ENCODE results near the gene PYCR2. TPM values are rescaled to one million over a fixed set of nuclear protein-coding genes. Genes with fewer than 3 reads are reported as not detected.
A peak's percentile ranks its signal among the peaks of the same experiment; 100 is the strongest.
"Not testable (repeated sequence)": the region's sequence is repeated elsewhere in the genome, so short reads cannot be mapped to it uniquely, and the experiment has no call there.

Gene PYCR2
- total and polyA plus RNA-seq, 2 experiments from 2014 or later, result 45.1 to 75.9 TPM

- no peak overlapping the region for H3K4me3 ChIP-seq
- no peak for DNase-seq (ENCODE audit: low read depth in 1 of 2, low spot score in 1 of 2)
- TF ChIP-seq CTCF (IDR thresholded peaks at IDR 0.05; ENCODE audit: low read depth, low read length), result no peak
- no peak overlapping the region for H3K27ac ChIP-seq
- no peaks in the 10 kb centered on the region for H3K27me3 ChIP-seq
- H3K4me1 ChIP-seq (ENCODE audit: low read depth), result peaks cover 11% of the 10 kb centered on the region
- H3K36me3 ChIP-seq, result no peaks in the 10 kb centered on the region
- H3K9me3 ChIP-seq (ENCODE audit: low read depth), result no peaks in the 10 kb centered on the region
Observed at GRCh38 chr1:225936523-225936922, 12.5 kb upstream of the PYCR2 start.

GRCh38 chr1:225936086-225936485 is 12.0 kb upstream of the PYCR2 start:
- not testable (repeated sequence) for H3K4me3 ChIP-seq; H3K9me3 ChIP-seq (ENCODE audit: low read depth); H3K27me3 ChIP-seq; DNase-seq (ENCODE audit: low read depth in 1 of 2, low spot score in 1 of 2); H3K36me3 ChIP-seq; H3K27ac ChIP-seq; H3K4me1 ChIP-seq (ENCODE audit: low read depth)

DNA sequence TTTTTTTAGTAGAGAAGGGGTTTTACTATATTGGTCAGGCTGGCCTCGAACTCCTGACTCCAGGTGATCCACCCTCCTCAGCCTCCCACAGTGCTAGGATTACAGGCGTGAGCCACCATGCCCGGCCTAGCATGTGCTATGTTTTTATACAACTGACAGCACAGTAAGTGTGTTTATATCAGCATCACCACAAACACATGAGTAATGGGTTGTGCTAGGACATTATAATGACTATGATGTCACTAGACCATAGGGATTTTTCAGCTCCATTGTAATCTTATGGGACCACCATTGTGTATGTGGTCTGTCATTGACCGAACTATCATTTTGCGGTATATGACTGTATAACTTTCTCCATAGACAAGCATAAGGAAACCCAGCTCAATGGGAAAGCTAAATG is 10.7 kb upstream of the PYCR2 start:
- no peak overlapping the region for H3K4me3 ChIP-seq
- TF ChIP-seq CTCF (IDR thresholded peaks at IDR 0.05; ENCODE audit: low read depth, low read length), result no peak
- DNase-seq (ENCODE audit: low read depth in 1 of 2, low spot score in 1 of 2), result no peak
- no peaks in the 10 kb centered on the region for H3K4me1 ChIP-seq (ENCODE audit: low read depth)
- no peaks in the 10 kb centered on the region for H3K9me3 ChIP-seq (ENCODE audit: low read depth)
- H3K27me3 ChIP-seq, result no peaks in the 10 kb centered on the region
- no peak overlapping the region for H3K27ac ChIP-seq
- no peaks in the 10 kb centered on the region for H3K36me3 ChIP-seq

GRCh38 chr1:225933072-225933471 is 9.0 kb upstream of the PYCR2 start:
- Histone ChIP-seq H3K27ac (no peak overlapping the region), H3K27me3 (no peaks in the 10 kb centered on the region), H3K36me3 (no peaks in the 10 kb centered on the region), H3K4me3 (no peak overlapping the region), H3K4me1 (ENCODE audit: low read depth) (no peaks in the 10 kb centered on the region), H3K9me3 (ENCODE audit: low read depth) (no peaks in the 10 kb centered on the region)
- TF ChIP-seq CTCF (IDR thresholded peaks at IDR 0.05; ENCODE audit: low read depth, low read length), result no peak
- DNase-seq (ENCODE audit: low read depth in 1 of 2, low spot score in 1 of 2), result peak in 1 of 2 donors; percentile 50

DNA sequence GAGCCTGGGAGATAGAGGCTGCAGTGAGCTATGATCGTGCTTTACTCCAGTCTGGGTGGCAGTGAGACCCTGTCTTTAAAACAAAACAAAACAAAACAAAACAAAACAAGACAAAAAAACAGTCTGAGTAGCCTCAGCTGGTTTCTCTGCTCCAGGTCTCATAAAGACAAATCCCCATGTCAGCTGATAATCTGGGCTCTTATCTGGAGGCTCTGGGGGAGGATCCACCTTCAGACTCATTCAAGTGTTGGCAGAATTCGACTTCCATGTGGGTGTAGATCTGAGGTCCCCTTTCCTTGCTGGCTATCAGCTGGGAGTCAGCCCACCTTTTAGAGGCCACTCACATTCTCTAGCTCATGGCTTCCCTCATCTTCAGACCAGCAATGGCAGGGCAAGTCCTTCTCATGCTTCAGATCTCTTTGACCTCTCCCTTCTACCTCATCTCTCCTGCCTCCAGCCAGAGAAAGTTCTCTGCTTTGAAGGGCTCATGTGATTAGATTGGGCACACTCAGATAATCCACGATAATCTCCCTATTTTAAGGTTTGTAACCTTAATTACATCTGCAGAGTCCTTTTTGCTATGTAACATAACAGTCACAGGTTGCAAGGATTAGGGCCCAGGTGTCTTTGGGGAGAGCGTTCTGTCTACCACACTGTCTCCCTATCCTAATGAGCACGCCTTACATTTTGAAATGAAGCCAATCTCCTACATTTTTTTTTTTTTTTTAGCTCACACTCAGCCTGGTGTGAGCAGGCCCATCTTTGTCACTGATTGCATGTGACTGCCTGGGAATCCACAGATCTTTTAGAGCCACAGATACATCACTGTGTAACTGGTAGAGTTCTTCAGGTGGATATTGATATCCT is 7.5 kb upstream of the PYCR2 start:
- Histone ChIP-seq H3K27me3 (no peaks in the 10 kb centered on the region), H3K4me3 (no peak overlapping the region), H3K36me3 (no peaks in the 10 kb centered on the region), H3K27ac (no peak overlapping the region), H3K4me1 (ENCODE audit: low read depth) (no peaks in the 10 kb centered on the region), H3K9me3 (ENCODE audit: low read depth) (no peaks in the 10 kb centered on the region)
- no peak for DNase-seq (ENCODE audit: low read depth in 1 of 2, low spot score in 1 of 2)
- TF ChIP-seq CTCF (IDR thresholded peaks at IDR 0.05; ENCODE audit: low read depth, low read length), result no peak

- DNase-seq (ENCODE audit: low read depth in 1 of 2, low spot score in 1 of 2), result no peak
- Histone ChIP-seq H3K27me3 (no peaks in the 10 kb centered on the region), H3K36me3 (no peaks in the 10 kb centered on the region), H3K9me3 (ENCODE audit: low read depth) (no peaks in the 10 kb centered on the region), H3K27ac (no peak overlapping the region), H3K4me1 (ENCODE audit: low read depth) (no peaks in the 10 kb centered on the region), H3K4me3 (no peak overlapping the region)
- no peak for TF ChIP-seq CTCF (IDR thresholded peaks at IDR 0.05; ENCODE audit: low read depth, low read length)
Observed at GRCh38 chr1:225930566-225930965, 6.5 kb upstream of the PYCR2 start.

GRCh38 chr1:225929462-225929861 is 5.4 kb upstream of the PYCR2 start:
- not testable (repeated sequence) for H3K36me3 ChIP-seq; H3K27me3 ChIP-seq; H3K9me3 ChIP-seq (ENCODE audit: low read depth); H3K4me1 ChIP-seq (ENCODE audit: low read depth); H3K27ac ChIP-seq; DNase-seq (ENCODE audit: low read depth in 1 of 2, low spot score in 1 of 2); H3K4me3 ChIP-seq
